Stimulated activated CD4-positive, alpha-beta T cell treated with anti-CD3 and anti-CD28 coated beads, TNF-alpha, amount 100 ng/mL, for 1 hour (primary cell): ENCODE results near the gene ETV6.

Source experiments
- DNase-seq, 3 donors: peaks; one replicate each; pipeline ENCODE4 v3.0.0-alpha.2; 2020; ENCODE audit warnings: low read depth in 3 of 3, low spot score in 1 of 3

Gene ETV6

DNA sequence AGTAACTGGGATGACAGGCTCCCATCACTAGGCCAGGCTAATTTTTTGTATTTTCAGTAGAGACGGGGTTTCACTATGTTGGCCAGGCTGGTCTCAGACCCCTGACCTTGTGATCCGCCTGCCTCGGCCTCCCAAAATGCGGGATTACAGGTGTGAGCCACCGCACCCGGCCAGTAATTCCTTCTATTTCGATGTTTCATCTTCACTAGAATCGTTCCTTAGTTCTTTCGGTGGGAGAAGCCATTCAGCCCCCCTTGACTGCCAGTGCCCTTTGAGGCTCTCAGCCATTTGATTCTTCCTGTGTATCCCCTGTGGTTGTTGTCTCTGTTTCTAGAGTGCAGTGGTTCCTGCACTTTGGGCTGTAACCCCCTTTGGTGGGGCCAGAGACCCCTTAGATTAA lies 174.1 kb downstream of the ETV6 start:
- no peak for DNase-seq

DNA sequence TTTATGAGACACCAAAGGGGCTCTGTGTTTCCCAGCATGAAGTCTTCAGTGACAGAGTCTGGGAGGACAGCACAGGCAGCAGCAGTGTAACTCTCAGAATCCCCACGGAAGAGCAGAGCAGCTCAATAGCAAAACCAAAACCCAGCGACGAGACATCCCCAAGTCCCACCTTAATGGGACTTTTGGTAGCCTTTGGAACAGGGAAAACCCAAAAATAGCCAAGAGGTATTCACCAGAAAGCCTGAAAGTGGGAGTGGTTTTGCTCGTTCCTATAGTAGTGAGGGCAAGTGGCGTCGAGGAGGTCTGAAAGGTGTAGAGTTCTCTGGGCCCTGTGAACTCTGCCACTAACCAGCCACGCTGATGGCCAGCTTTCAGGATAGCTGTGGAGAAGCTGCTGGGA lies 174.6 kb downstream of the ETV6 start:
- DNase-seq = no peak

DNA sequence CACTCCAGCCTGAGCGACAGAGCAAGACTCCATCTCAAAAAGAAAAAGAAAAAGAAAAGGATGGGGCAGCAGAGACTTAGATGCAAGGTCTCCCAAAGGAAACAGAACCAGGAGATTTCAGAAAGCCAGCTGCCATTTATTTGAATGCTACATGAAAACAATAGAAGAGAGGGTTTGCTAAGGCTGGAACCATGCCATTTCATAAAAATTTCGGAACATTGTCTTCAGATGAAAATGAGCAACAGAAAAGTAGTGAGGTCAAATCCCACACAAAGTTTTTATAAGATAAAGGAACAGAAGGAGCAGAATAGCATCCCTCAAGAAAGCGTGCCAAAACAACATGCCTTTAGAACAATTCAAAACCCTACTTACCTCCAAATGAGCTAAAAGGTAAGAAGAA lies 175.3 kb downstream of the ETV6 start:
- DNase-seq = no peak

DNA sequence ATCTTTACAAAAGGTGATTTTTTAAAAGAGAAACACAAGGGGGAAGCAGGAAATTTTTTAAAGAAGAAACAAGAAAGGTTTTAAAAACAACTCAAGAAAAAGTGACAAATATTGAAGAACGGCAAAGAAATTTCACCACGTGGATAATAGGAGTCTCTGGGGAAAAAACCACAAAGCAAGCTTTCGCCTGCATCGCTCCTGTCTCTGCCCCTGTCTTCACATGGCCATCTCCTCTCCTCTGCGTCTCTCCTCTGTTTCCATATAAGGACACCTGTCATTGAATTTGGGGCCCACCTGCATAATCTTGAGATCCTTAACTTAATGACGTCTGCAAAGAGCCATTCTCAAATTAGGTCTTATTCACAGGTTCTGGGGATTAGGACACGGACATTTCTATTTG lies 175.8 kb downstream of the ETV6 start:
- DNase-seq = no peak

DNA sequence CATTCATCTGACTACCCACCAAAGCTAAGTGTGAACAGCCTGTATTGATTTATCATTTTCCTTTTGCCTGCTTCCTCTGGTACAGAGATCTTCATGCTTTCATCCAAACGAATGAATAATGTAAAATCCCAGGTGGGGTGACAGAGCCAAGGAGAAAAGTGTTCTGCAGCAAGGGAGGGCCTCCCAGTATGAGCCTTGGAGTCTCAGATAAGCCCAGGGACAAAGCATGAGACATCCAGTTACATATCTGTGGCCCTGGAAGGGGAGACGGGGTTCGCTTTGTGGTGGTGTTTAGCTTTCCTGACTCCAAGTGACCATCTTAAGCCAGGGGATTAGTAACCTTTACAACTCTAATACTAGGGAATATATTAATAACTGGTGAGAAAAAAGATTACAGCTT lies 177.1 kb downstream of the ETV6 start:
- DNase-seq = no peak

DNA sequence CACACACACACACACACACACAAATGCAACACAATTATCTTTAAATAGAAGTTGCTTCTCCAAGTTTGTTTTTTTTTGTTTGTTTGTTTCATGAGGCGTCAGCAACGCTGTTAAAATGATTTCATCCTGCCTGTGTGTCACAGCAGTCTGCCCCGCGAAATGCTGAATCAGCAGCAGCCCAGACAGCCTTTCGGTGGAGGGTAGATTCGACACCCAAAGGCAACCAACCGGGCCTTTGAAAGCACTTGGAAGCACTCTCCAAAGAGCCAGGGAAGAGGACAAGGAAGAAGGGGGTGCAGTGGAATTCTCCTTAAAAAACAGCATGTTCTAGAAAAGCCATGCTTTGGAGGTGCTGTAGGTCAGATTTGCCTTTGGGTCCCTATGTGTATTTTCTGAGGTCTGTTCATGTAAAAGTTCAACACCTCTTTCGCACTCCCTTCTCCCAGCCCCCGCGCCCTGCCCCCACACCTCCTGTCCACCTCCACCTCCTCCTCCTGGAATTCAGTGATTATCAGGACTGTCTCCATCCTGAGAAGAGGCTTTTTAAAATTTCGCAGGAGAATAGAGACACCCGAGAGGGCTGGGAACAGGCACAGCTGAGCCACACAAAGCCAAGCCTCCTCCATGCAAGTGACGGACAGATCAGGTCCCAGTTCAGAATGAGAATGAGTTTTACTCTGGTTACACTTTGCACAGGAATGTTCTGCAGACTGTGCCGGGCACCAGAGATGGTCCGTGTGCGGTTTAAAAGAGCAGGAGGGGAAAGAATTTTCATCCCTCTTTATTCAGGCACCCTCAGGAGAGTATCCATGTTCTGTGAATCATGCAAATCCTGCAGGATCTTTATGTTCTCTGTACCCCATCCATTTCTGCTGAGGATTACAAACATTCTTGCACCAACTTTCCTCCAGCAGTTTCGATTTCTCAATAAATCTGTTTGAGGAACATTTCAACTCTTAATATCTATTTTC lies 177.9 kb downstream of the ETV6 start:
- DNase-seq = no peak

DNA sequence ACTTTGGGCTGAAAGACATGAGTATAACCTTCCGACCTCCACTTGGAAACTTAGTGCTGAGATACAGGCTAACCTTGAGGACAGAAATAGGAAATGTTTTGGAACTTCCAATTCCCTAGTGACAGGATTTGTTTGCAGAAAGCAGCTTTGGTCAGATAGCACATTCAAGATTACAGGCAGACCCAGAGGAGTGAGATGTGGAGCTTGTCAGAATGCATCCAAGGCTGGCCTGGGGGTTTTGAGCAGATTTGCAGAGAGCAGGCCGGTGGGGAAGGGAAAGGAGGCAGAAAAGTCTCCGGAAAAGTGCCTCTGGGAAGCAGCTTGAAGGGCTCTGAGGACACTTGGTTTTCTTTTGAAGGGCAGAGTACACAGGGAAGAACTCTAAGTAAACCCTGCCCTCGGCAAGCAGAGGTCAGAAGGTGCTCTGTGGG lies 180.3 kb downstream of the ETV6 start:
- no peak for DNase-seq

DNA sequence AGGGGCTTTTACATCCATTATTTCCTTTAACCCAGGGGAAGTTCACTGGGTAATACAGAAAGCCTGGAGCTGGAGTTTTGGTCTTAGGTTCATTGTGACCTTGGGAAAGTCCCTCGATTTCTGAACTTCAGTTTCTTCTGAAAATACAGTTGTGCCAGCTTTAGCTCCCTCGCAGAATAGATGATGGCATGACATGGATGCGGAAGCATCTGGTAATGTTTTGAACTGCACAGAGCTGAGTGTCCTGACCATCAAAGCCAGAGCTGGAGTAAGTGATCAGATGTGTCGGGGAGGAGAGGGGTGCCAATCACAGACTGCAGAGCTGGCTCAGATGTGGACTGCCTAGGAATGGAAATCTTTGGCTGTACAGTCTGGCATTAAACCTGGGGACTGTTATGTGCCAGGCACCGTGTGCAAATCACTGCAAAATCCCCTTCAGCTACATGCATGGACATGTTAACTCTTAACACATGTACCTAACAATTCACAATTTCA lies 180.9 kb downstream of the ETV6 start:
- DNase-seq = no peak

DNA sequence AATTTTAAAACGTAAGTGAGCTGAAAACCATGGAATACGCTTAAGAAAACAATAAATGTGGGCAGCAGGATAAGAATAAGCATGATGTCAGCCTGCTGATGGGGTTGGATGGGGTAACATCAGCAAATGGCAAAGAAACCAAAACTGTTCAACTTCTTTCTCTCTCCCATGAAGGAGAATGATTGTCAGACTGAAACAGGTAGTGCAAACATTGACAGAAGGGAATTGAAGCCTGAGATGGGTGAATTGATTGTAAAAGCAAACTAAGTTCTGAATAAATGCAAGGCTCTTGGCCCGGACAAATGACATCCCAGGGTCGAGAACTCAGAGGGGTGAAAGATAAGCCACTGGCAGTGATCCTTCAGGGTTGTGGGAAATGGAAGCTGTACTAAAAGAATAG lies 182.6 kb downstream of the ETV6 start:
- no peak for DNase-seq

DNA sequence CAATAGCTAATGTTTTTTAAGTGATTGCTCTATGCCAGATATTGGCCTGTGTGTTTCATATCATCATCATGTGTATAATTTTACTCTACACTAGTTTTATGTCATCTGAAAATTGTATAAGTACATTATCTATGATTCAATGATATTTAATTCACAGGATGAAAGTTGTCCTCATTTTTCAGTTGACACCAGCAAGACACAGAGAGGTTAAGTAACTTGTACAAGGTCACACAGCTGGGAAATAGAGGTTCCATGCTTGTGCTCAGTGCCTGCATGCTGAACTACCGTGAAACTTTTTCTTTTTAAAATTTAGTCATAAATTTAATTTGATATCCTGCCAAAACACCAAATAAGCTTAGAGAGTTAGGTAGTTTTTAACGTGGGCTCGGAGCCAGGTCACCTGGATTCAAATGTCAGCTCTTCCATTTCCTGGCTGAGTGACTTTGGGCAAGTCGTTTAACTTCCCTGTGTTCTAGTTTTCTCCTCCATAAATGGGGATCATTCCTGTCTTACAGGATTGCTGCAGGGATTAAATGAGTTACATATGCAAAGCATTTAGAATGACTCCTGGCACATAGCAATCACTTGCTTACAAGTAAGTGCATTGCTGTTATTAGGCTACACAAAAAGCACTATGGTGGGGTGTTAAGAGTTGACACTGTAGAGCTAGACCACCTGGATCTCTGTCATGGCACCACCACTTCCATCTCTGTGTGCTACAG lies 183.9 kb downstream of the ETV6 start:
- no peak for DNase-seq

DNA sequence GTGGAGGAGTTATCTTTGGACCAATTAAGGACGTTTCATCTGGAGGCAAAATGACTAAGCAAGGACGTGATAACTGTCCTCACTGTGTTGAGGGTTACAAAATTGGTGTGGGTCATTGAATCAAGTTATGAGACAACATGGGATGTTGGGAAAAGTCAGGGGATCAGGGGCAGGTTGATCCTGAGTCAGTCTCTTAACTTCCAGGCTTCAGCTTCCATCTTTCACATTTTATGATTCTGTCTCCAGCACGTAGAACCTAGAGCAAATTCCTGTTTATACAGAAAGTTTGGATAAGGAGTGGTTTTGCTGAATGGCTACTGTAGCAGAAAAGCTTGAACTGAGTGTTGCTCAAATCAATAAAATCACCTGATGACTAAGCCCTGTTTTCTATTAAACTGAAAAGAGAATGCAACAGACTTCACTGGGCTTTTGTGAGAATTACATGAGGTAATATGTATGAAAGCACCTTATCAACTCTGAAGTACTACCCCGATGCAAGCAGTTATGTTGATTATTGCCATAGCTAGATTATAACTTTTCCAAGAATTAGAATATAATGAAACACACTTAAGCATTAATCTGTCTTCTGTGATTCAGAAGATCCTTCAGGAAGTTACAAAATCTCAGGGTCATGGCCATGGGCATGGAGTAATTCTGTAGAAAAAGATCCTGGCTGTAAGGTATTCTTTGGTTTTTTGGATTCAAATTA lies 184.8 kb downstream of the ETV6 start:
- DNase-seq = no peak

DNA sequence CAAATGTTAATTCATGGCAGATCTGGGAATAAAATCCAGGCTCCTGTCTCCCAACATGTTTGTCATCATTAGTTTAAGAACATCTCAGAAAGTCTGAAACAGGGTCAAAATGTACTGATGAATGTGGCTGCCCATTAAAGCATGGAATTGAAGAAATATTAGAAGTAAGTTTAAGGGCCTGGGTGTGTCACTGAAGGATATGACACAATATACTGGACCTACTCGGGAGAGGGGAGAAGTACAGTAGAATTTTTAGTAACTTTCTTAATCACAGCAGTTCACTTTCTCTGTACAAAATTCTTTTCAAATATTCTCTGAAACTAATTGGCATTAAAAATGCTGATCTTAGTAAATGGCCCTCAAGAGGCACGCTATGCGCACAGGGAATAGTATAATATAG lies 185.5 kb downstream of the ETV6 start:
- no peak for DNase-seq

DNA sequence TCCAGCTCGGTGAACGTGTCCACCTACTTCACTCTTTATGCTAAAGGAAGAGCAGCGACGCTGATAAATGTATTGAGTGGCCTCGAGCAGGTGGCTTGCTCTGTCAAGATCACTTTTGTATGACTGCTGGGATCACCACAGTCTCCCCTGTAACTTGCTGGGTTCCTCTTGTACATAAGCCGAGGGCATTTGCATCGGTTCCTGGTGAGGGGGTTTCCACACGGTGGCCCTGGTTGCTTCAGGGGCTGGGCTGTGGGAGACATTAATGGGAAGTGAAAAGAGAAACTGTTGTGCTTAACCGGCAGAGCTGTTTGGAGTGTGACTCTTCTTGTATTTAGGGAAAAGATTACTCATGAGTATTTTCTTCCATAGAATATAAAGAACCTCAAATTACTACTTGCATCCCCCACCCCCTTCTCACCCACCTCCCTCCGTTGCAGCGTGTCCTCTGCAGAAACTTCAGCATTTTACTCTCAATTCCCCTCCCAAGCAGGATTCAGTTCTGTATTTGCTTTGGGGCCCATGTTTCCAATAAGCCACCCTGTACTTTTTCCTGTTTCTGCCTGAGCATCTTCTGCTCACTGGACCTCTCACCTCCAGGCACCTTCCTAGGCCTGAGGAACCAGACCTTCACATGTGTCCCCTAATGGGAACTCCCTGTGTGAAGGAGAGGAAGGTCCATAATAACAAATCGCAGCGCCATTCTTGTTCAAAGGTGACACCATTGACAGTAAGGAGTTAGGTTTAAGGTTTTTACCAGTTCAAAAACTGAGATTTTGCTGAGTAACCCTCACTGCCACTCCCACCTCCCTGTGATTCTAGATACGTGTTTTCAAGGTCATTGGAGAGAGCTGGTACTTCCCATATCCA lies 187.0 kb downstream of the ETV6 start:
- DNase-seq = peak in 1 of 3 donors; percentile 41

DNA sequence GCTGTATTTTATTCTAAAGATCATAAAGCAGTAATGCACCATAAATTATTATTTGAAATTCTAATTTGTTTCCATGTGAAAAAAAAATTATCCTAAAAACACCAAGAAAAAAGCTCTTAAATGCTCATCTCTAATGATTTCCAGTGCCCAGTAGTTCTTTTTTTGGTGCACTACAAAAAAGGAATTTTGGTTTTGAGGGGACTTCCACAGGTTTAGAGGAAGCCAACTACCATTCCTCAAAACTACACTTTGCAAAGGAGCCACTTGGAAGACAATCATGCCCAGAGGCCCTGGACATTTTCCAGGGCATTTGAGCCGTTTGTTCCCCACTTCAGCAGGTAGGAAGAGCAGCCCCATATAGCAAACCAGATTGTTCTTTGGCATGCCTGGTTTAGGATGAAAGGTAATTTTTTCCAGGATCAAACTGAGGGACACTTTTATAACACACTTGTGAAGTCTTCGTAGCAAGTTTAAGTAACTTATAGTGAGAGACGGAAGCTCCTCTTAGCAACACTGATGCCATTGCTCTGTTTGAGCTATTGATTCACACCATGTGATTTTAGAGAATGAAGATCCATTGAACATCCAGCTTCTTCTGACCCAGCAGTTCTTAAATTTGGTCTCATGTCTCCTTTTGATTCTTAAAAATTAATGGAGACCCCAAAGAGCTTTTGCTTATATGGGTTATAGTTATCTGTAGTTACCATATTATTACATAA lies 187.9 kb downstream of the ETV6 start:
- no peak for DNase-seq

DNA sequence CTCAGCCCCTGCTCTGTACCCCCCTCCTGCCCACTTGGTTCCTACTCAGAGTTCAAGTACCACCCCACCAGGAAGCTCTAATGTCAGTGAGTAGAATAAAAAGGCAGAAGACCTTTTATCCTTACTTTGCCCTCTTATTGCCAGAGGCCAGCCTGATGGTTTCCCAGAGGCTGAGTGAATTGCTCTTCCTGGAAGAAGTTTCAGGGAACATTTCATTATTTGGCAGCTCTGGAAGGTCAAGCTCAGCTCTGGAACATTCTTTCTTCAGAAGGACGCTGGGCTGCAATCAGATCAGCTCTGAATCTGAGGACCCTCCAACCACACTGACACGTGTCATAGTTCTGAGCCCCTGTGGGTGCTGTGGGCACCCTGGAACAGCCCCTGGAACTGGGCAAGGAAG lies 188.9 kb downstream of the ETV6 start:
- no peak for DNase-seq

DNA sequence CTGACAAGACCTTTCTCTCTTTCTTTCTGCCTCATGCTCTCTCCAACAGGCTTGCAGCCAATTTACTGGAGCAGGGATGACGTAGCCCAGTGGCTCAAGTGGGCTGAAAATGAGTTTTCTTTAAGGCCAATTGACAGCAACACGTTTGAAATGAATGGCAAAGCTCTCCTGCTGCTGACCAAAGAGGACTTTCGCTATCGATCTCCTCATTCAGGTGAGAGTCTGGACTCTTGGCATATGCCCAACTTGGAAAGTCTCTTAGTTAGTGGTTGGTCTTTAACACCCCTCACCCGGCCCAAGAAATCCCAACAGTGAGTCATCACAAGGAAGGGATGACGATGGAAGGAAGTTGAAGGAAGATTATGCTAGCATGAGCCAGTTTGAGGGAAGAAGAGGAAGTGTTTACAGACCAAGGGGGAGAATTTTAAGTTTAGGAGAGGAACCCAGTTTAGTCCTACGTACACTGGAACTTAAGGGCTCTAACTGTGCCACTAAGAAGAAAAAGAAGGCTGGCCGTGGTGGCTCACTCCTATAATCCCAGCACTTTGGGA lies 189.7 kb downstream of the ETV6 start:
- no peak for DNase-seq

DNA sequence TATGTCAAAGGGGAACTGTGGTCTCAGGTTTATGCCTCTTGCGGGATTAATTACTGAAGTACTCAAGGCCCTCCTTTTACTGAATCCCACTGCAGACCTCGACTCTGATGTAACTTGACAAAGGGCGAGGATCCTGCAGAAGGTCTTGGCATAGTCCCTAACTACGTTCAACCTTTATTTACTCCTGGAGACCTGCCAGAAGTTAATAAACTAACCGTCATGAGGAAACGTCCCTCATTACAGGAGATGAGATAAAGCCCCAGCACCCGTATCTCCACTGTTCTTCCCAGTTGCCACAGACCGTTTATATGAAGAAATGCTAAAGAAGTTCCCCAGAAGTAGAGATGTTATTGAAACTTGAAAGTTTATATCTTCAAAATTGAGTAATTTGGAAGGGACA lies 190.9 kb downstream of the ETV6 start:
- no peak for DNase-seq

DNA sequence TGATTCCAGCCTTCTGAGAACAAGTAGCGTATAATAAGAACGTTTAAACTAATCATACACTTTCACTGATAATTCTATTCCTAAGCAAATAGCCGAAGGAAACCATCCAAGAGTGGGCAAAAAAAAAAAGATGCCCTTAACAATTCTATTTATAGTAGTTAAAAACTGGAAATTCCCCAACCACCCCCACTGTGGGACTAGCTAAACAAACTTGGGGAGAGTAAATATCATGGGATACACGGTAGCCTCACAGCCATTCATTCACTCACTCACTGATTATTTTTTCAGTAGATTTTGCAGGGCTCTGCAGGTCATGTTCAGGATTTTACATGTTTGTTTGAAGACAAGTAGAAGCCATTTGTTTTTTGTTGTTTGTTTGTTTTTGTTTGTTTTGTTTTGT lies 197.0 kb downstream of the ETV6 start:
- no peak for DNase-seq

DNA sequence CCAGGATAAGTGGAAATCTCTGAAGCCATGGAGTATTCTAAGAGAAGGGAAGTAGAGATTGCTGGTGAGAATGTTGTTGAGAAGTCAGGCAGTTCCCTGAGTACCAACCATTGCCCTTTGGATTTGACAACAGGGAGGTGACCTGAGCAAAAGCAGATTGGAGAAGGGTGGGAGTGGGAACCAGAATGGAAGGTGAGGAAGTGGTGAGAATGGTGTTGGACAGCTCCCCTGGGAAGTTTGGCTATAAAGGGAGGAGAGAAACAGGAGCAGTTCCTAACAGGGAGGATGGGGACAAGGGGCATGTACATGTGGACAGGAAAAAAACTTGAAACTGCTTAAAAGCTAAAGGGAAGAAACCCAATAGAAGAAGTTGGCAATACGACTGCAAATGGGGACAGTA lies 198.1 kb downstream of the ETV6 start:
- no peak for DNase-seq
